Activated CD8-positive, alpha-beta T cell treated with anti-CD3 and anti-CD28 coated beads for 36 hours (primary cell): ENCODE measurements around the gene USH1G. TPM values are rescaled to one million over a fixed set of nuclear protein-coding genes. Genes with fewer than 3 reads are reported as not detected.

Experiments
- ATAC-seq: fragments of 200-7000 bp; cut with Tn5 transposase; one replicate; pipeline ENCODE4 v1.10.0; 2021; ENCODE audit warnings: mild to moderate bottlenecking, moderate library complexity
- CTCF ChIA-PET: fragments of 350-600 bp; sonication (Branson Sonifier 250); formaldehyde crosslinking; loops from one replicate; lab custom pipeline; 2021; ENCODE audit warnings: antibody characterized with exemption; lab: Charles Lee
- POLR2A ChIA-PET: fragments of 350-600 bp; sonication (Branson Sonifier 250); formaldehyde crosslinking; loops from one replicate; lab custom pipeline; 2021; ENCODE audit warnings: antibody characterized with exemption; lab: Charles Lee
- DNase-seq: peaks from one replicate; pipeline ENCODE4 v3.0.0-alpha.2; 2020
- H3K27ac Mint-ChIP-seq: one replicate; pipeline ENCODE4 v1.8.0; 2021; ENCODE audit warnings: mild to moderate bottlenecking, mixed read lengths
- H3K27me3 Mint-ChIP-seq: one replicate; pipeline ENCODE4 v1.8.0; 2021; ENCODE audit warnings: mixed read lengths
- H3K36me3 Mint-ChIP-seq: one replicate; pipeline ENCODE4 v1.8.0; 2021; ENCODE audit warnings: low read depth, mixed read lengths
- H3K4me1 Mint-ChIP-seq: one replicate; pipeline ENCODE4 v1.8.0; 2021; ENCODE audit warnings: low read depth, mixed read lengths
- H3K4me3 Mint-ChIP-seq: one replicate; pipeline ENCODE4 v1.8.0; 2021; ENCODE audit warnings: mild to moderate bottlenecking, moderate library complexity, mixed read lengths
- H3K9me3 Mint-ChIP-seq: one replicate; pipeline ENCODE4 v1.8.0; 2021; ENCODE audit warnings: mixed read lengths
- CTCF ChIP-seq: fragments of 200-600 bp; IDR thresholded peaks from one replicate; pipeline ENCODE4 v1.8.0; 2022; ENCODE audit warnings: antibody characterized with exemption, mild to moderate bottlenecking
- intact Hi-C: fragments of 100-400 bp; cut with micrococcal nuclease; formaldehyde crosslinking; loops from one replicate; pipeline ENCODE4 v1.10.0; 2022
- total RNA-seq, 2 experiments: library from RNA; stranded (reverse); gene quantifications; one replicate each; pipeline ENCODE4 v1.2.3, GENCODE V29; 2021

The USH1G gene
- total RNA-seq, 2 experiments from 2014 or later, result not detected

- intact Hi-C loops, result no loop called here
- Mint-ChIP-seq H3K4me3 (no peak overlapping the region), H3K27ac (no peak overlapping the region), H3K4me1 (no peaks in the 10 kb centered on the region), H3K36me3 (no peaks in the 10 kb centered on the region), H3K9me3 (no peaks in the 10 kb centered on the region), H3K27me3 (no peaks in the 10 kb centered on the region)
- CTCF ChIA-PET, result interaction anchor here (1.9 kb wide), 1 partner anchor 10 kb away, joined by 9 read pairs; no protein-coding TSS in a partner anchor
- TF ChIP-seq CTCF, result no peak
- DNase-seq, result no peak
- POLR2A ChIA-PET, result interaction anchor here (1.1 kb wide), 1 partner anchor 10 kb away, joined by 3 read pairs; no protein-coding TSS in a partner anchor
- ATAC-seq, result no peak
Measured at GRCh38 chr17:74951065-74951464, 28.0 kb upstream of the USH1G start.

GRCh38 chr17:74950207-74950606, 27.2 kb upstream of the USH1G start:
- ATAC-seq (no peak), DNase-seq (no peak)
- H3K4me3 Mint-ChIP-seq, result no peak overlapping the region
- no peaks in the 10 kb centered on the region for H3K36me3 Mint-ChIP-seq
- no peaks in the 10 kb centered on the region for H3K9me3 Mint-ChIP-seq
- H3K27me3 Mint-ChIP-seq, result no peaks in the 10 kb centered on the region
- H3K27ac Mint-ChIP-seq, result no peak overlapping the region
- CTCF ChIA-PET, result interaction anchor here (2.4 kb wide), 2 partner anchors 8 to 12 kb away, joined by 10 to 13 read pairs; no protein-coding TSS in a partner anchor
- POLR2A ChIA-PET, result interaction anchor here (1.1 kb wide), 1 partner anchor 10 kb away, joined by 3 read pairs; no protein-coding TSS in a partner anchor
- intact Hi-C loops, result no loop called here
- no peak for TF ChIP-seq CTCF
- no peaks in the 10 kb centered on the region for H3K4me1 Mint-ChIP-seq

GRCh38 chr17:74949455-74950115, 26.5 kb upstream of the USH1G start:
- CTCF ChIA-PET, result interaction anchor here (2.4 kb wide), 2 partner anchors 9 to 12 kb away, joined by 10 to 13 read pairs; no protein-coding TSS in a partner anchor
- no peak for DNase-seq

GRCh38 chr17:74947041-74947754, 24.1 kb upstream of the USH1G start:
- CTCF ChIA-PET, result interaction anchor here (0.9 to 2.7 kb wide), 3 partner anchors 10 to 16 kb away, joined by 3 to 14 read pairs (median 9); no protein-coding TSS in a partner anchor
- no peak for TF ChIP-seq CTCF

More at GRCh38 chr17:74949455-74950115, 26.5 kb upstream of the USH1G start:
- POLR2A ChIA-PET, result no interaction called here
- no peaks in the 10 kb centered on the region for H3K27me3 Mint-ChIP-seq
- H3K27ac Mint-ChIP-seq, result no peak overlapping the region
- H3K36me3 Mint-ChIP-seq, result no peaks in the 10 kb centered on the region
- no peaks in the 10 kb centered on the region for H3K4me1 Mint-ChIP-seq
- H3K4me3 Mint-ChIP-seq, result no peak overlapping the region
- no peak for ATAC-seq
- H3K9me3 Mint-ChIP-seq, result no peaks in the 10 kb centered on the region
- no peak for TF ChIP-seq CTCF
- intact Hi-C loops, result no loop called here

More at GRCh38 chr17:74947041-74947754, 24.1 kb upstream of the USH1G start:
- intact Hi-C loops, result no loop called here
- DNase-seq (no peak), ATAC-seq (no peak)
- POLR2A ChIA-PET, result interaction anchor here (0.6 kb wide), 1 partner anchor 11 kb away, joined by 3 read pairs; no protein-coding TSS in a partner anchor
- Mint-ChIP-seq H3K4me1 (no peaks in the 10 kb centered on the region), H3K4me3 (no peak overlapping the region), H3K27me3 (no peaks in the 10 kb centered on the region), H3K9me3 (no peaks in the 10 kb centered on the region), H3K36me3 (no peaks in the 10 kb centered on the region), H3K27ac (no peak overlapping the region)
